Stomach (tissue), 9 donors: ENCODE data around the gene ATP2B3. TPM values are rescaled to one million over a fixed set of nuclear protein-coding genes. Genes with fewer than 3 reads are reported as not detected.

Experiments used
- DNase-seq, 2 donors: peaks; one replicate each; pipeline versions ENCODE4 v3.0.0 to v3.0.0-alpha.2; 2013 to 2019
- H3K27ac ChIP-seq, 5 donors: fragments of 200-600 bp in 4 of 5; sonication (generic) in 4 of 5; one replicate each; pipeline ENCODE4 v1.5.1; 2013 to 2019; ENCODE audit warnings: mild to moderate bottlenecking in 1 of 5, moderate library complexity in 1 of 5
- H3K27me3 ChIP-seq, 3 donors: fragments of 200-600 bp; sonication (generic); one replicate each; pipeline ENCODE4 v1.5.1; 2017 to 2019; ENCODE audit warnings: mixed run types in 1 of 3
- H3K36me3 ChIP-seq, 4 donors: fragments of 200-600 bp; sonication (generic); 1 replicate in 3 of 4; 2 replicates in 1 of 4; pipeline ENCODE4 v1.5.1; 2016 to 2019
- H3K4me1 ChIP-seq, 4 donors: fragments of 200-600 bp; sonication (generic); one replicate each; pipeline ENCODE4 v1.5.1; 2016 to 2019
- H3K4me3 ChIP-seq, 4 donors: fragments of 200-600 bp; sonication (generic) in 3 of 4; one replicate each; pipeline ENCODE4 v1.5.1; 2016 to 2019; ENCODE audit warnings: mild to moderate bottlenecking in 1 of 4
- H3K9me3 ChIP-seq, 4 donors: fragments of 200-600 bp; sonication (generic); one replicate each; pipeline ENCODE4 v1.5.1; 2016 to 2019
- EP300 ChIP-seq: sonication (generic); formaldehyde crosslinking; IDR thresholded peaks from one replicate; pipeline ENCODE4 v1.6.1; 2017; ENCODE audit warnings: antibody characterized with exemption
- POLR2A ChIP-seq, 4 donors: fragments of 450-650 bp; IDR thresholded peaks; one replicate each; pipeline ENCODE4 v1.6.1; 2016; ENCODE audit warnings: antibody characterized with exemption in 4 of 4, control low read depth in 2 of 4, mild to moderate bottlenecking in 1 of 4, moderate library complexity in 1 of 4
- POLR2AphosphoS5 ChIP-seq, 3 donors: sonication (generic); formaldehyde crosslinking; IDR thresholded peaks; one replicate each; pipeline ENCODE4 v1.6.1; 2016; ENCODE audit warnings: antibody characterized with exemption in 3 of 3
- WGBS, 5 donors: extraction: QIAGEN DNeasy Blood & Tissue Kit in 3 of 5; methylation state at CpG; one replicate each; pipeline versions ENCODE4 v1.1.5 to v1.1.7; 2013 to 2018; 5-methylcytosine and 5-hydroxymethylcytosine counted together
- intact Hi-C: fragments of 100-400 bp; cut with DNase I; formaldehyde crosslinking; loops from one replicate; pipeline ENCODE4 v1.15.1; 2023; ENCODE audit warnings: low total_unique reads
- polyA plus RNA-seq, 3 donors: library from polyadenylated mRNA; stranded (reverse); fragments of 200-250 nt; gene quantifications; one replicate each; pipeline ENCODE4 v1.2.3, GENCODE V29; 2013
- total RNA-seq, 5 donors: library from RNA; depleted of rRNA; stranded (reverse); fragments of >200 nt; gene quantifications; one replicate each; pipeline versions ENCODE4 v1.1.0 to v1.2.3, GENCODE V29; 2014 to 2016
- TF ChIP-seq, protein P1 (sequence below), 7 experiments: fragments of 450-650 bp in 4 of 7; fragments of 200-600 bp in 3 of 7; sonication (generic) in 3 of 7; IDR thresholded peaks; one replicate each; pipeline ENCODE4 v1.5.1; 2016 to 2019; ENCODE audit warnings: antibody characterized with exemption in 7 of 7, control low read depth in 2 of 7, mild to moderate bottlenecking in 1 of 7
- donor health status: healthy with polysubstance abuse.
- donor health status: Bipolar disorder and iron deficiency.
- donor health status: healthy.

The ATP2B3 gene
- total and polyA plus RNA-seq, 8 donors = 0.03 to 0.55 TPM; not detected in 6

DNA sequence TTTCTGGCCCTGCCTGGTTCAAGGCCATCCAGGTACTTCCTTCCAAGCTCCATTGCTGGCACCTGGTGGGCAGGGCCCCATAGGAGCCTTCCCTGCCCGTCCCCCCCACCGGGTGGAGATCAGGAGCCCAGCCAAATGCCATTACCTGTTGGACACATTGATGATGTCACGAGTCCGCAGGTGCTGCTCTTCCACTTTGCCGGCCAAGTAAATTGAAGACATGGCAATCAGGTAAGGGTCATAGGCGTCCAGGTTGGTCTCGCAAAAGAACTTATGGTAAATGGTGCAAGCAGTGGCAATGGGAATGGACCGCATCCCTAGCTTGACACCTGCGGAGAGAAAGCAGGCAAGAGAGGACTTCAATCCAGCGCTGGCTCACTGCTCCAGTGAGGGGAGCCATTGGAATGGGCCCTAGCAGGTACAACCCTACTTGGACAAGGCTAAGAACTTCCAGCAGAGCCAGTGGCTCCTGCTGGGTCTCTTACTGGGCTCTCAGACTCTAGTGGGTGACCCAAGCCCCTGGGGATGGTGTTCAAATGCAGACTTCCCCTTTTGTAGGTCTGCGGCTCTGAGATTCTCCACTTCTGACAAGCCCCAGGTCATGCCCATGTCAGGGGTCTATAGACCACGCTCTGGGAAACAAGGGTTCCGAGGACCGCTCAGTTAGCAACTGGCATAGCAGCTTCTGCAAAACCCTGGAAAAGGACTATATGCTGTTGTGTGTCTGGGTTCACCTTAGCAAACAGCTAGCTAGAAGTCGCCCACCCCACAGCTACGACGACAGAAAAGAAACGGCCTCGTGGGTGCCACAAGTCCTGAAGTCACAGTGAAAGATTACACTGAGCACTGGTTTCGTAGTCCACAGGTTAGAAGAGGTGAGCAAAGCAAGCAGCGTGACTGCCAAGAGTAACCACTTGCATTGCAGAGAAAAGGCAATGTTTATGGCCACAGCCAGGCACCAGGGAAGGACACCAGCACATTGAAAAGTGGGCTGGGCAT, 78.7 kb downstream of the ATP2B3 start:
- Histone ChIP-seq H3K27ac (no peak overlapping the region), H3K9me3 (peaks cover 0 to 16% (median 4%) of the 10 kb centered on the region in 4 donors), H3K36me3 (peaks cover 6 to 51% (median 45%) of the 10 kb centered on the region in 4 donors), H3K27me3 (no peaks in the 10 kb centered on the region), H3K4me1 (peaks cover 4 to 27% (median 17%) of the 10 kb centered on the region in 4 donors), H3K4me3 (no peak overlapping the region)
- WGBS, 5 donors = 89 to 95% (median 95%) methylated on average over 19 to 21 of the region's 21 CpGs
- no peak for DNase-seq
- intact Hi-C loops = no loop called here
- TF ChIP-seq POLR2AphosphoS5 (IDR thresholded peaks at IDR 0.05) (no peak), POLR2A (IDR thresholded peaks at IDR 0.05) (no peak), EP300 (no peak)
- TF ChIP-seq, protein P1, sequence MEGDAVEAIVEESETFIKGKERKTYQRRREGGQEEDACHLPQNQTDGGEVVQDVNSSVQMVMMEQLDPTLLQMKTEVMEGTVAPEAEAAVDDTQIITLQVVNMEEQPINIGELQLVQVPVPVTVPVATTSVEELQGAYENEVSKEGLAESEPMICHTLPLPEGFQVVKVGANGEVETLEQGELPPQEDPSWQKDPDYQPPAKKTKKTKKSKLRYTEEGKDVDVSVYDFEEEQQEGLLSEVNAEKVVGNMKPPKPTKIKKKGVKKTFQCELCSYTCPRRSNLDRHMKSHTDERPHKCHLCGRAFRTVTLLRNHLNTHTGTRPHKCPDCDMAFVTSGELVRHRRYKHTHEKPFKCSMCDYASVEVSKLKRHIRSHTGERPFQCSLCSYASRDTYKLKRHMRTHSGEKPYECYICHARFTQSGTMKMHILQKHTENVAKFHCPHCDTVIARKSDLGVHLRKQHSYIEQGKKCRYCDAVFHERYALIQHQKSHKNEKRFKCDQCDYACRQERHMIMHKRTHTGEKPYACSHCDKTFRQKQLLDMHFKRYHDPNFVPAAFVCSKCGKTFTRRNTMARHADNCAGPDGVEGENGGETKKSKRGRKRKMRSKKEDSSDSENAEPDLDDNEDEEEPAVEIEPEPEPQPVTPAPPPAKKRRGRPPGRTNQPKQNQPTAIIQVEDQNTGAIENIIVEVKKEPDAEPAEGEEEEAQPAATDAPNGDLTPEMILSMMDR (IDR thresholded peaks at IDR 0.05) = no peak

DNA sequence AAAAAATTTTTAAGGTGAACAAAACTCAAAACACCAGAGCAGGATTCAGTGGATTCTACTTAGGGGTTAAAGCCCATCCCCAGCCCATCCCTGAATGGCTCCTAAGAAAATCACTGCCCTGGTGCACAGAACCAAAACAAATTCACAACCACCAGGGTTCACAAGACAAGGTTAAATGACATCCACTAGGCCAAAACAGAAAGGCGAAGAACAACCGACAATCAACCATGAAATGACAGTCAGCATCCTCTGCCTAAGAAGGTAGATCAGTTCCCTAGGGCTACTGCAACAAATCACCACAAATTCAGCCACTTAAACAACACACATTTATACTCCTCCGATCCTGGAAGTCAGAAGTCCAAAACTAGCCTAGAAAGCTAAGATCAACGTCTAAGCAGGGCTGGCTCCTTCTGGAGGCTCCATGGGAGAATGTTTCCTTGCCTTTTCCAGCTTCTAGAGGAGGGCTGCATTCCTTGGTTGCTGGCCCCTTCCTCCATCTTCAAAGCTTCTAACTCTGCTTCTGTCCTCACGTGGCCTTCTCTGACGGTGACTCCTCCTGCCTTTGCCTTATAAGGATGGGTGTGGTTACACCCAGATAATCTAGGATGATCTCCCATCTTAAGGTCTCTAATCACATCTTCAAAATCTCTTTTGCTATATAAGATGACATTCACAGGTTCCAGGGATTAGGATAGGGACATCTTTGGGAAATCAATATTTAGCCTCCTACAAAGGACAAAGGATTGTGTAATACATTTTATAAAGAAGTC, 79.7 kb downstream of the ATP2B3 start:
- no peaks in the 10 kb centered on the region for H3K27me3 ChIP-seq
- H3K36me3 ChIP-seq = peaks cover 4 to 41% (median 35%) of the 10 kb centered on the region in 4 donors
- peaks cover 4 to 27% (median 17%) of the 10 kb centered on the region in 4 donors for H3K4me1 ChIP-seq
- WGBS, 5 donors = 80 to 89% (median 82%) methylated on average over 6 of the region's 6 CpGs
- TF ChIP-seq POLR2A (IDR thresholded peaks at IDR 0.05) (no peak), EP300 (no peak), POLR2AphosphoS5 (IDR thresholded peaks at IDR 0.05) (no peak)
- TF ChIP-seq, protein P1 (IDR thresholded peaks at IDR 0.05) = no peak
- intact Hi-C loops = no loop called here
- DNase-seq = no peak
- peak overlapping the region in 1 of 4 donors; percentile 90 for H3K4me3 ChIP-seq
- no peak overlapping the region for H3K27ac ChIP-seq
- H3K9me3 ChIP-seq = peaks cover 0 to 16% (median 4%) of the 10 kb centered on the region in 4 donors

DNA sequence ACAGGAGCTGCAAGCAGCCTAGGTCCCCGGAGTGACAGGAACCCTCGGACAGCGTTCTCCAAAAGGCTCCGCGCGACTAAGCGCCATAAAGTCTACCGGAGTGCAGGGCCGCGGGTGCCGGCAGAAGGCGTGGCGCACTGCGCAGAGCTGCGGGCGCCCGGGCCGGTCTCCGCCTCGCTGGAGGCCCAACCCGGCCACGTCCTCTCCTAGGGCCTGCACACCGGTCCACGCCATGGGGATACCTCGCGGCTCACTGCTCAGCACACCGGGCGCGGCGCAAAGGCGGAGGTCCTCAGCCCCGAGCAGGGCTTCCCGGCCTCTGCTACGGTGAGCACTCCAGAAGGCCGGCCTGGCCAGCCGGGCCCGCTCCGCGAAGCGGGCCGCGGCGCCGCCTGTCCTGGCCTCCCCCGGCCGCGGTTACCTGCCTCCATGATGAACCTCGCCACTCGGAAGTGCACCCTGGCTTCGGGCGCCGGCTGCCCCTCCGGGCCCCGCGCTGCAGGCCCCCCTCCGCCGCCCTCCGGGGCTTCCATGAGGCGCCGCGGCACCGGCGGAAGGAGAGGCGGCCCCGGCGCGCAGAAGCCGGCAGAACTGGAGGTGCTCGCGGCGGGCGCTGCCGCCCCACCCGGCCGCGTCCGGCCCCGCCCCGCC, 81.2 kb downstream of the ATP2B3 start, which contains the start of gene CCNQ:
Gene CCNQ, minus strand, starts transcription at position 599 of the 651 bp plus-strand sequence. Its CDS starts 66 bp downstream, at position 533.
- Histone ChIP-seq H3K27ac (peak within 1 kb of the TSS; percentile 61 to 85 (median 74)), H3K4me1 (peaks cover 4 to 27% (median 17%) of the 10 kb centered on the region in 4 donors), H3K36me3 (peaks cover 0 to 26% (median 21%) of the 10 kb centered on the region in 4 donors), H3K9me3 (peaks cover 0 to 16% (median 4%) of the 10 kb centered on the region in 4 donors), H3K27me3 (no peaks in the 10 kb centered on the region), H3K4me3 (peak within 1 kb of the TSS; percentile 64 to 90 (median 72))
- peak; percentile 30 to 55 for DNase-seq
- intact Hi-C loops = no loop called here
- TF ChIP-seq EP300 (no peak), POLR2A (IDR thresholded peaks at IDR 0.05) (no peak), POLR2AphosphoS5 (IDR thresholded peaks at IDR 0.05) (no peak)
- TF ChIP-seq, protein P1 (IDR thresholded peaks at IDR 0.05) = no peak
- 0 to 43% (median 21%) methylated on average over 2 to 65 of the region's 79 CpGs for WGBS, 5 donors
